Pancreas (tissue), 10 donors: ENCODE measurements around the gene FAM185A. TPM values are rescaled to one million over a fixed set of nuclear protein-coding genes. Genes with fewer than 3 reads are reported as not detected.
"Not testable (repeated sequence)": the region's sequence is repeated elsewhere in the genome, so short reads cannot be mapped to it uniquely, and the experiment has no call there.

Experiments used
- ATAC-seq, 4 donors: fragments of 200-7000 bp; cut with Tn5 transposase; one replicate each; pipeline versions ENCODE4 v1.8.0 to v1.9.1; 2020; ENCODE audit warnings: mild to moderate bottlenecking in 4 of 4, moderate library complexity in 4 of 4
- DNase-seq, 6 donors: peaks; one replicate each; pipeline ENCODE4 v3.0.0-alpha.2; 2020
- FAIRE-seq: peaks from 2 replicates; lab custom pipeline; 2012; peaks lifted over from hg19 to GRCh38; lab: Jason Lieb, UNC
- H3K27ac ChIP-seq, 4 donors: fragments of 200-600 bp; sonication (generic); 1 replicate in 3 of 4; 2 replicates in 1 of 4; pipeline versions ENCODE4 v1.5.0 to v1.8.0; 2020
- H3K27me3 ChIP-seq, 4 donors: fragments of 200-600 bp; one replicate each; pipeline ENCODE4 v1.8.0; 2021
- H3K36me3 ChIP-seq, 3 donors: fragments of 200-600 bp; sonication (generic) in 1 of 3; one replicate each; pipeline versions ENCODE4 v1.5.0 to v1.8.0; 2020 to 2021
- H3K4me1 ChIP-seq, 3 donors: fragments of 200-600 bp; one replicate each; pipeline ENCODE4 v1.8.0; 2021
- H3K4me3 ChIP-seq, 4 donors: fragments of 200-600 bp; sonication (generic) in 2 of 4; one replicate each; pipeline versions ENCODE4 v1.5.0 to v1.8.0; 2020 to 2021
- H3K9me3 ChIP-seq, 4 donors: fragments of 200-600 bp; one replicate each; pipeline ENCODE4 v1.8.0; 2021
- CTCF ChIP-seq, 4 donors: fragments of 200-600 bp; sonication (generic) in 3 of 4; IDR thresholded peaks; one replicate each; pipeline versions ENCODE4 v1.5.0 to v1.8.0; 2021; ENCODE audit warnings: antibody characterized with exemption in 4 of 4
- WGBS, 2 donors: extraction: QIAGEN DNeasy Blood & Tissue Kit; methylation state at CpG; one replicate each; pipeline ENCODE4 v1.1.7; 2013; 5-methylcytosine and 5-hydroxymethylcytosine counted together
- intact Hi-C, 3 donors: fragments of 100-400 bp; cut with DNase I; formaldehyde crosslinking; loops; one replicate each; pipeline versions ENCODE4 v1.11.1 to v1.14.2; 2022
- polyA plus RNA-seq, 2 donors: library from polyadenylated mRNA; stranded (reverse); fragments of 200-250 nt; gene quantifications; one replicate each; pipeline ENCODE4 v1.2.3, GENCODE V29; 2013
- total RNA-seq, 6 donors: library from RNA; stranded (reverse); fragmentation: NEBNext Ultra II Directional in 4 of 6; extraction: Animal tissue kit (Norgen Biotek cat#: 25700) in 4 of 6; gene quantifications; one replicate each; pipeline versions ENCODE4 v1.2.1 to v1.2.4, GENCODE V29; 2021 to 2023
- donor health status: healthy with polysubstance abuse.
- donor health status: DM: no; HTN: no; CAD: no; lungs with moderate emphysema.
- donor health status: DM: no; HTN: no; CAD: no.
- donor health status: control.
- donor health status: control.
- donor health status: Bipolar disorder and iron deficiency.
- donor health status: DM: yes; HTN: yes; CAD: no.
- donor health status: DM: no; HTN: no; CAD: no.
- donor health status: DM: no; HTN: no; CAD: no.
- donor health status: DM: yes; HTN: yes; CAD: no.

Gene FAM185A
- total and polyA plus RNA-seq, 8 donors = 3.2 to 7.4 (median 4.8) TPM

GRCh38 chr7:102790364-102791100, 41.7 kb downstream of the FAM185A start:
- H3K27me3 ChIP-seq, H3K4me1 ChIP-seq, H3K27ac ChIP-seq, FAIRE-seq, H3K9me3 ChIP-seq, H3K4me3 ChIP-seq, intact Hi-C loops, H3K36me3 ChIP-seq, DNase-seq: not testable (repeated sequence)
- WGBS, 2 donors = 79 to 89% methylated on average over 4 of the region's 4 CpGs
- peak in 2 of 4 donors; percentile 20 to 53 for ATAC-seq

- H3K27ac ChIP-seq, H3K27me3 ChIP-seq, ATAC-seq, FAIRE-seq, DNase-seq, intact Hi-C loops, H3K9me3 ChIP-seq, H3K4me1 ChIP-seq, H3K4me3 ChIP-seq, H3K36me3 ChIP-seq: not testable (repeated sequence)
- WGBS, 2 donors = 85 to 88% methylated on average over 5 of the region's 5 CpGs
These were observed 42.6 kb downstream of the FAM185A start for GRCh38 chr7:102791367-102791766.

GRCh38 chr7:102791831-102792230, 43.0 kb downstream of the FAM185A start:
- not testable (repeated sequence) for FAIRE-seq

GRCh38 chr7:102794567-102794966, 45.8 kb downstream of the FAM185A start:
- intact Hi-C loops, H3K27ac ChIP-seq, H3K4me1 ChIP-seq, FAIRE-seq, H3K4me3 ChIP-seq, H3K27me3 ChIP-seq, DNase-seq, H3K36me3 ChIP-seq, H3K9me3 ChIP-seq, ATAC-seq: not testable (repeated sequence)
- WGBS, 2 donors = 98 to 100% methylated on average over 1 of the region's 1 CpG

More at GRCh38 chr7:102791831-102792230, 43.0 kb downstream of the FAM185A start:
- H3K4me3 ChIP-seq, intact Hi-C loops, DNase-seq, H3K27ac ChIP-seq, H3K9me3 ChIP-seq, H3K36me3 ChIP-seq, H3K4me1 ChIP-seq, ATAC-seq, H3K27me3 ChIP-seq: not testable (repeated sequence)

- DNase-seq, H3K27ac ChIP-seq, ATAC-seq, H3K27me3 ChIP-seq, FAIRE-seq, intact Hi-C loops, H3K9me3 ChIP-seq, H3K4me1 ChIP-seq, H3K36me3 ChIP-seq, H3K4me3 ChIP-seq: not testable (repeated sequence)
- 94 to 99% methylated on average over 3 to 5 of the region's 6 CpGs for WGBS, 2 donors
These were observed 47.3 kb downstream of the FAM185A start for GRCh38 chr7:102795987-102796595.

GRCh38 chr7:102806613-102807012, 57.8 kb downstream of the FAM185A start:
- TF ChIP-seq CTCF (IDR thresholded peaks at IDR 0.05) = no peak
- ATAC-seq (no peak), DNase-seq (no peak), FAIRE-seq (no peak)
- intact Hi-C loops = no loop called here
- Histone ChIP-seq H3K4me1 (peaks cover 2 to 4% (median 3%) of the 10 kb centered on the region in 3 donors), H3K9me3 (no peaks in the 10 kb centered on the region), H3K36me3 (peaks cover 0 to 6% (median 0%) of the 10 kb centered on the region in 3 donors), H3K27ac (no peak overlapping the region), H3K4me3 (no peak overlapping the region), H3K27me3 (no peaks in the 10 kb centered on the region)
- WGBS, 2 donors = 73 to 76% methylated on average over 7 of the region's 7 CpGs

- no peaks in the 10 kb centered on the region for H3K27me3 ChIP-seq
- no peak for TF ChIP-seq CTCF (IDR thresholded peaks at IDR 0.05)
- H3K9me3 ChIP-seq = no peaks in the 10 kb centered on the region
- DNase-seq (no peak), FAIRE-seq (no peak), ATAC-seq (peak in 1 of 4 donors; percentile 9)
- intact Hi-C loops = no loop called here
- no peak overlapping the region for H3K4me3 ChIP-seq
- peaks cover 5 to 14% (median 9%) of the 10 kb centered on the region in 3 donors for H3K4me1 ChIP-seq
- H3K27ac ChIP-seq = no peak overlapping the region
- H3K36me3 ChIP-seq = peaks cover 0 to 6% (median 0%) of the 10 kb centered on the region in 3 donors
These were observed 62.1 kb downstream of the FAM185A start for GRCh38 chr7:102810916-102811315.
